GM18498 (cell line): ENCODE data around the gene TMBIM4.

ENCODE experiments used
- ATAC-seq: cut with Tn5 transposase; IDR thresholded peaks from one replicate; pipeline ENCODE4 v1.9.1; 2021; ENCODE audit warnings: mild to moderate bottlenecking, moderate library complexity; ENCODE audit not compliant: unreplicated experiment

TMBIM4 gene

GRCh38 chr12:66103016-66103913 lies 66.5 kb downstream of the TMBIM4 start:
- ATAC-seq: no peak

- no peak for ATAC-seq
Measured at GRCh38 chr12:66092559-66093269, 77.1 kb downstream of the TMBIM4 start.

GRCh38 chr12:66090157-66090556 lies 79.6 kb downstream of the TMBIM4 start:
- no peak for ATAC-seq

GRCh38 chr12:66087365-66087943 lies 82.3 kb downstream of the TMBIM4 start:
- ATAC-seq: peak; percentile 75

GRCh38 chr12:66085998-66086397 lies 83.8 kb downstream of the TMBIM4 start:
- no peak for ATAC-seq
